Measurements from ENCODE around the gene KCNG2. TPM values are rescaled to one million over a fixed set of nuclear protein-coding genes. Genes with fewer than 3 reads are reported as not detected.

The KCNG2 gene
- polyA plus RNA-seq, 1 donor from 2014 or later: not detected

DNA sequence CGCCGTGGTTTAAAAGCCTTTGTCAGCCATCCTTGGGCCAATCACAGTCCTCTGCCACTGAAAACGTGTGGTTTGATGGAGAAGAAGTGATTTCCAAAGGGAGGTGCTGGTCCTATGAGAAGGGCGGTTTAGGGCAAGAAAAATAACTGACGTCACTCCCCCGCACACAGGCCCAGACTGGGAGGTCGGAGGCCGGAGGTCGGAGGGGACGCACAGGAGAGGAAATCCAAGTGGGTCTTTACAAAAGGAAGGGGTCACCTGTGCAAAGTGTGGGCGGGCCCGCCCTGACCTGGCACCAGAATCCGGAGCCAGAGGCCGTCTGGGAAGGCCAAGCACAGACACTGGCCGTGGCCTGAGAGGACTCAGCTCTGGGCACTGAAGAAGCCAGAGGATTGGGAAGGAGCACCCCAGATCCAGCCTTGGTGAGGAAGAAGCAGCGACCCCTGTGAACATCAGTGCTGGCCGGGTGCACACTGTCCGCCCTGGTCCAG is 18.0 kb upstream of the KCNG2 start:
- H3K79me2 ChIP-seq (replicated peaks; ENCODE audit: insufficient read depth, low read length): no peaks in the 10 kb centered on the region
- no peak overlapping the region for H3K9ac ChIP-seq (ENCODE audit: low read length)
- no peaks in the 10 kb centered on the region for H3K9me3 ChIP-seq (ENCODE audit: low read length)
- H3K4me2 ChIP-seq (ENCODE audit: low read length): no peak overlapping the region
- no peaks in the 10 kb centered on the region for H3K36me3 ChIP-seq (ENCODE audit: insufficient read depth, low read length)
- no peak overlapping the region for H2AFZ ChIP-seq (ENCODE audit: low read depth, low read length)
- no peaks in the 10 kb centered on the region for H3F3A ChIP-seq (ENCODE audit: insufficient read depth, low read length, poor library complexity, severe bottlenecking)
- H3K27me3 ChIP-seq (ENCODE audit: insufficient read depth, low read depth, low read length): no peaks in the 10 kb centered on the region
- no peak for TF ChIP-seq SMC3 (conservative IDR thresholded peaks at IDR 0.05; ENCODE audit: poor library complexity)
- no peak for TF ChIP-seq RAD21 (conservative IDR thresholded peaks at IDR 0.05)
- no peak for TF ChIP-seq MXI1 (conservative IDR thresholded peaks at IDR 0.05; ENCODE audit: poor library complexity, severe bottlenecking)
- no peaks in the 10 kb centered on the region for H3K9me2 ChIP-seq (ENCODE audit: insufficient read depth, low read length)
- no peak overlapping the region for H3K27ac ChIP-seq (ENCODE audit: low read length)
- no peak overlapping the region for H3K4me3 ChIP-seq (ENCODE audit: low read length)
- no peaks in the 10 kb centered on the region for H4K20me1 ChIP-seq (ENCODE audit: insufficient read depth)

DNA sequence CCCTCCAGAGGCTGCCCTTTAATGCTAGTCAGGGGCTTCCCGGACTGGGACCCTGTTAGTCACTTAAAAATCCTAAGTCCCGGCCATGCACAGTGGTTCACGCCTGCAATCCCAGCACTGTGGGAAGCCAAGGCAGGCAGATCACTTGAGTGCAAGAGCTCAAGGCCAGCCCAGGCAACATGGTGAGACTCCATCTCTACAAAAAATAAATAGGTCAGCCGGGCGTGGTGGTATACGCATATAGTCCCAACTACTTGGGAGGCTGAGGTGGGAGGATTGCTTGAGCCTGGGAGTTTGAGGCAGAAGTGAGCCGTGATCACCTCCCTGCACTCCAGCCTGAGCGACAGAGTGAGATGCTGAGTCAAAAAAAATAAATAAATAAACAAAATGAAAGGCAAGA is 17.2 kb upstream of the KCNG2 start:
- Histone ChIP-seq H3K4me2 (ENCODE audit: low read length) (no peak overlapping the region), H3K9me3 (ENCODE audit: low read length) (no peaks in the 10 kb centered on the region), H3K27me3 (ENCODE audit: insufficient read depth, low read depth, low read length) (peaks cover 3% of the 10 kb centered on the region), H3K4me3 (ENCODE audit: low read length) (no peak overlapping the region), H2AFZ (ENCODE audit: low read depth, low read length) (no peak overlapping the region), H3K79me2 (replicated peaks; ENCODE audit: insufficient read depth, low read length) (no peaks in the 10 kb centered on the region), H3K36me3 (ENCODE audit: insufficient read depth, low read length) (no peaks in the 10 kb centered on the region), H3K27ac (ENCODE audit: low read length) (no peak overlapping the region), H3F3A (ENCODE audit: insufficient read depth, low read length, poor library complexity, severe bottlenecking) (no peaks in the 10 kb centered on the region), H3K9me2 (ENCODE audit: insufficient read depth, low read length) (no peaks in the 10 kb centered on the region), H4K20me1 (ENCODE audit: insufficient read depth) (no peaks in the 10 kb centered on the region), H3K9ac (ENCODE audit: low read length) (no peak overlapping the region)
- TF ChIP-seq TAF1 (IDR thresholded peaks at IDR 0.05; ENCODE audit: low read depth) (no peak), RAD21 (conservative IDR thresholded peaks at IDR 0.05) (no peak), POLR2AphosphoS5 (IDR thresholded peaks at IDR 0.05) (no peak), EZH2 (IDR thresholded peaks at IDR 0.05; ENCODE audit: borderline replicate concordance, insufficient read depth, low read length, poor library complexity, severe bottlenecking) (no peak), SMC3 (conservative IDR thresholded peaks at IDR 0.05; ENCODE audit: poor library complexity) (no peak), EP300 (conservative IDR thresholded peaks at IDR 0.05; ENCODE audit: poor library complexity, severe bottlenecking) (no peak), MXI1 (conservative IDR thresholded peaks at IDR 0.05; ENCODE audit: poor library complexity, severe bottlenecking) (no peak)
- TF ChIP-seq, protein P1, sequence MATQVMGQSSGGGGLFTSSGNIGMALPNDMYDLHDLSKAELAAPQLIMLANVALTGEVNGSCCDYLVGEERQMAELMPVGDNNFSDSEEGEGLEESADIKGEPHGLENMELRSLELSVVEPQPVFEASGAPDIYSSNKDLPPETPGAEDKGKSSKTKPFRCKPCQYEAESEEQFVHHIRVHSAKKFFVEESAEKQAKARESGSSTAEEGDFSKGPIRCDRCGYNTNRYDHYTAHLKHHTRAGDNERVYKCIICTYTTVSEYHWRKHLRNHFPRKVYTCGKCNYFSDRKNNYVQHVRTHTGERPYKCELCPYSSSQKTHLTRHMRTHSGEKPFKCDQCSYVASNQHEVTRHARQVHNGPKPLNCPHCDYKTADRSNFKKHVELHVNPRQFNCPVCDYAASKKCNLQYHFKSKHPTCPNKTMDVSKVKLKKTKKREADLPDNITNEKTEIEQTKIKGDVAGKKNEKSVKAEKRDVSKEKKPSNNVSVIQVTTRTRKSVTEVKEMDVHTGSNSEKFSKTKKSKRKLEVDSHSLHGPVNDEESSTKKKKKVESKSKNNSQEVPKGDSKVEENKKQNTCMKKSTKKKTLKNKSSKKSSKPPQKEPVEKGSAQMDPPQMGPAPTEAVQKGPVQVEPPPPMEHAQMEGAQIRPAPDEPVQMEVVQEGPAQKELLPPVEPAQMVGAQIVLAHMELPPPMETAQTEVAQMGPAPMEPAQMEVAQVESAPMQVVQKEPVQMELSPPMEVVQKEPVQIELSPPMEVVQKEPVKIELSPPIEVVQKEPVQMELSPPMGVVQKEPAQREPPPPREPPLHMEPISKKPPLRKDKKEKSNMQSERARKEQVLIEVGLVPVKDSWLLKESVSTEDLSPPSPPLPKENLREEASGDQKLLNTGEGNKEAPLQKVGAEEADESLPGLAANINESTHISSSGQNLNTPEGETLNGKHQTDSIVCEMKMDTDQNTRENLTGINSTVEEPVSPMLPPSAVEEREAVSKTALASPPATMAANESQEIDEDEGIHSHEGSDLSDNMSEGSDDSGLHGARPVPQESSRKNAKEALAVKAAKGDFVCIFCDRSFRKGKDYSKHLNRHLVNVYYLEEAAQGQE (IDR thresholded peaks at IDR 0.05; ENCODE audit: borderline replicate concordance): no peak
- TF ChIP-seq, protein P2, sequence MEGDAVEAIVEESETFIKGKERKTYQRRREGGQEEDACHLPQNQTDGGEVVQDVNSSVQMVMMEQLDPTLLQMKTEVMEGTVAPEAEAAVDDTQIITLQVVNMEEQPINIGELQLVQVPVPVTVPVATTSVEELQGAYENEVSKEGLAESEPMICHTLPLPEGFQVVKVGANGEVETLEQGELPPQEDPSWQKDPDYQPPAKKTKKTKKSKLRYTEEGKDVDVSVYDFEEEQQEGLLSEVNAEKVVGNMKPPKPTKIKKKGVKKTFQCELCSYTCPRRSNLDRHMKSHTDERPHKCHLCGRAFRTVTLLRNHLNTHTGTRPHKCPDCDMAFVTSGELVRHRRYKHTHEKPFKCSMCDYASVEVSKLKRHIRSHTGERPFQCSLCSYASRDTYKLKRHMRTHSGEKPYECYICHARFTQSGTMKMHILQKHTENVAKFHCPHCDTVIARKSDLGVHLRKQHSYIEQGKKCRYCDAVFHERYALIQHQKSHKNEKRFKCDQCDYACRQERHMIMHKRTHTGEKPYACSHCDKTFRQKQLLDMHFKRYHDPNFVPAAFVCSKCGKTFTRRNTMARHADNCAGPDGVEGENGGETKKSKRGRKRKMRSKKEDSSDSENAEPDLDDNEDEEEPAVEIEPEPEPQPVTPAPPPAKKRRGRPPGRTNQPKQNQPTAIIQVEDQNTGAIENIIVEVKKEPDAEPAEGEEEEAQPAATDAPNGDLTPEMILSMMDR (IDR thresholded peaks at IDR 0.05; ENCODE audit: poor library complexity, severe bottlenecking): no peak
